Glomerular visceral epithelial cell (primary cell): ENCODE data around the gene LAMTOR3.
"Not testable (repeated sequence)": the region's sequence is repeated elsewhere in the genome, so short reads cannot be mapped to it uniquely, and the experiment has no call there.

Source experiments
- DNase-seq: peaks from one replicate; pipeline ENCODE4 v3.0.0-alpha.2; 2016; ENCODE audit errors: extremely low spot score

The LAMTOR3 gene

DNA sequence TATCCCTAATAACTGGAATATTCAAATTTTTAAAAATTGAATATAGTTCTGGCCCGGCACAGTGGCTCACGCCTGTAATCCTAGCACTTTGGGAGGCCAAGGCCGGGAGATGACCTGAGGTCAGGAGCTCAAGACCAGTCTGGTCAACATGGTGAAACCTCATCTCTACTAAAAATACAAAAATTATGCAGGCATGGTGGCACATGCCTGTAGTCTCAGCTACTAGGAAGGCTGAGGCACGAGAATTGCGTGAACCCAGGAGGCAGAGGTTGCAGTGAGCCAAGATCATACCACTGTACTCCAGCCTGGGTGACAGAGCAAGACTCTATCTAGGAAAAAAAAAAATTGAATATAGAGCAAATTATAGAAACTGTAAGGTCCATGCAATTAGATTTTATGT is 64.2 kb downstream of the LAMTOR3 start:
- DNase-seq: not testable (repeated sequence)

DNA sequence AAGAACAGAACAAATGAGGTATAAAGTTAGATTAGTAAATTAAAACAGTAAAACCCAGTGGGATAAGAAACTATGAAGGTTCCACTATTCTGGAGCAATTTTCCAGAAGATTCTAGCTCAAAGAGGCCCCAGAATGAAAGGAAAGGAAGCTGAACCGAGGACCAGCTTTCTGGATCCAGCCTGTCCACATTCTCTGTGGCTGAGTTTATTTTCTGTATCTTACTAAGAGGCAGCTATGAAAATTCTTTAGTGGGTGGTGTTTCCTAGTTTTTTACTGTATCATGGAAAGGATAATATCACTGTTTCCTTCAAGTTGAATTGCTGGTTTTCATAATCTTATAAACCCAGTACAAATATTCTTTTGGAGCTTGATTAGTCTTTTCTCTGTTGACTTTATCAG is 65.8 kb downstream of the LAMTOR3 start:
- DNase-seq: no peak
